Smooth muscle cell (in vitro differentiated cells): ENCODE results near the gene C15orf61. TPM values are rescaled to one million over a fixed set of nuclear protein-coding genes. Genes with fewer than 3 reads are reported as not detected.

Experiments used
- DNase-seq: peaks from one replicate; lab custom pipeline; 2025; ENCODE audit not compliant: unreplicated experiment; lab: John Stamatoyannopoulos, UW
- H2AFZ ChIP-seq: fragments of 200-600 bp; sonication (generic); 2 replicates; pipeline ENCODE4 v1.6.0; 2016; ENCODE audit warnings: antibody characterized with exemption, low read depth, mild to moderate bottlenecking
- H3F3A ChIP-seq: fragments of 200-600 bp; sonication (generic); 2 replicates; pipeline ENCODE4 v1.6.0; 2017; ENCODE audit warnings: antibody characterized with exemption, low read depth
- H3K27ac ChIP-seq: fragments of 200-600 bp; sonication (generic); 2 replicates; pipeline ENCODE4 v1.5.1; 2016; ENCODE audit warnings: low read depth, mild to moderate bottlenecking
- H3K27me3 ChIP-seq: fragments of 200-600 bp; sonication (generic); 2 replicates; pipeline ENCODE4 v1.6.1; 2016; ENCODE audit warnings: low read depth, mild to moderate bottlenecking
- H3K36me3 ChIP-seq: fragments of 200-600 bp; sonication (generic); 2 replicates; pipeline ENCODE4 v1.5.1; 2016; ENCODE audit warnings: low read depth
- H3K4me1 ChIP-seq: fragments of 200-600 bp; sonication (generic); 2 replicates; pipeline ENCODE4 v1.5.1; 2016; ENCODE audit warnings: low read depth
- H3K4me2 ChIP-seq: fragments of 200-600 bp; sonication (generic); 2 replicates; pipeline ENCODE4 v1.6.0; 2016; ENCODE audit warnings: mild to moderate bottlenecking
- H3K4me3 ChIP-seq: fragments of 200-600 bp; sonication (generic); 2 replicates; pipeline ENCODE4 v1.5.1; 2016; ENCODE audit warnings: mild to moderate bottlenecking
- H3K79me2 ChIP-seq: fragments of 200-600 bp; sonication (generic); 2 replicates; pipeline ENCODE4 v1.6.0; 2016; ENCODE audit warnings: low read depth, mild to moderate bottlenecking
- H3K9ac ChIP-seq: fragments of 200-600 bp; sonication (generic); 2 replicates; pipeline ENCODE4 v1.6.0; 2016; ENCODE audit warnings: low read depth
- H3K9me3 ChIP-seq: fragments of 200-600 bp; sonication (generic); replicated peaks from 2 replicates; pipeline ENCODE4 v1.5.1; 2016; ENCODE audit warnings: low read depth
- H4K20me1 ChIP-seq: fragments of 200-600 bp; sonication (generic); 2 replicates; pipeline ENCODE4 v1.6.0; 2016; ENCODE audit warnings: low read depth
- WGBS: methylation state at CpG from one replicate; pipeline ENCODE4 v1.1.7; 2016; ENCODE audit warnings: low lambda C conversion rate; 5-methylcytosine and 5-hydroxymethylcytosine counted together
- polyA plus RNA-seq: library from polyadenylated mRNA; unstranded; fragments of >200 nt; fragmentation: Nextera tagmentation; extraction: Ambion mirVana; gene quantifications from 2 replicates; pipeline ENCODE4 v1.2.1, GENCODE V29; 2016
- total RNA-seq: library from RNA; depleted of rRNA; stranded (reverse); fragments of >200 nt; gene quantifications from 2 replicates; pipeline ENCODE4 v1.2.3, GENCODE V29; 2014
- TF ChIP-seq, protein P1 (sequence below): fragments of 200-600 bp; sonication (generic); IDR thresholded peaks from 2 replicates; pipeline ENCODE4 v1.5.1; 2017; ENCODE audit warnings: borderline replicate concordance, mild to moderate bottlenecking, antibody characterized with exemption; ENCODE audit not compliant: insufficient read depth, poor library complexity, severe bottlenecking

The C15orf61 gene
- total and polyA plus RNA-seq, 2 experiments from 2014 or later = 5.6 to 8.0 TPM

GRCh38 chr15:67504796-67505195 is 16.1 kb upstream of the C15orf61 start:
- Histone ChIP-seq H3K79me2 (no peaks in the 10 kb centered on the region), H3K4me2 (no peak overlapping the region), H3K36me3 (no peaks in the 10 kb centered on the region), H3K4me1 (peaks cover 15% of the 10 kb centered on the region), H4K20me1 (no peaks in the 10 kb centered on the region), H3K27me3 (no peaks in the 10 kb centered on the region), H2AFZ (no peak overlapping the region), H3K9me3 (no peaks in the 10 kb centered on the region), H3K4me3 (no peak overlapping the region), H3F3A (no peaks in the 10 kb centered on the region), H3K9ac (no peak overlapping the region), H3K27ac (no peak overlapping the region)
- WGBS = 92% methylated on average over 5 of the region's 5 CpGs
- TF ChIP-seq, protein P1, sequence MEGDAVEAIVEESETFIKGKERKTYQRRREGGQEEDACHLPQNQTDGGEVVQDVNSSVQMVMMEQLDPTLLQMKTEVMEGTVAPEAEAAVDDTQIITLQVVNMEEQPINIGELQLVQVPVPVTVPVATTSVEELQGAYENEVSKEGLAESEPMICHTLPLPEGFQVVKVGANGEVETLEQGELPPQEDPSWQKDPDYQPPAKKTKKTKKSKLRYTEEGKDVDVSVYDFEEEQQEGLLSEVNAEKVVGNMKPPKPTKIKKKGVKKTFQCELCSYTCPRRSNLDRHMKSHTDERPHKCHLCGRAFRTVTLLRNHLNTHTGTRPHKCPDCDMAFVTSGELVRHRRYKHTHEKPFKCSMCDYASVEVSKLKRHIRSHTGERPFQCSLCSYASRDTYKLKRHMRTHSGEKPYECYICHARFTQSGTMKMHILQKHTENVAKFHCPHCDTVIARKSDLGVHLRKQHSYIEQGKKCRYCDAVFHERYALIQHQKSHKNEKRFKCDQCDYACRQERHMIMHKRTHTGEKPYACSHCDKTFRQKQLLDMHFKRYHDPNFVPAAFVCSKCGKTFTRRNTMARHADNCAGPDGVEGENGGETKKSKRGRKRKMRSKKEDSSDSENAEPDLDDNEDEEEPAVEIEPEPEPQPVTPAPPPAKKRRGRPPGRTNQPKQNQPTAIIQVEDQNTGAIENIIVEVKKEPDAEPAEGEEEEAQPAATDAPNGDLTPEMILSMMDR = no peak
- DNase-seq = no peak

- no peak overlapping the region for H3K4me2 ChIP-seq
- H3K4me1 ChIP-seq = peaks cover 15% of the 10 kb centered on the region
- no peaks in the 10 kb centered on the region for H3K9me3 ChIP-seq
- H3K4me3 ChIP-seq = no peak overlapping the region
- H3K27me3 ChIP-seq = no peaks in the 10 kb centered on the region
- TF ChIP-seq, protein P1 = no peak
- no peaks in the 10 kb centered on the region for H3K36me3 ChIP-seq
- H2AFZ ChIP-seq = no peak overlapping the region
- no peak overlapping the region for H3K27ac ChIP-seq
- WGBS = 81% methylated on average over 5 of the region's 5 CpGs
- H3K79me2 ChIP-seq = no peaks in the 10 kb centered on the region
- H4K20me1 ChIP-seq = no peaks in the 10 kb centered on the region
- H3K9ac ChIP-seq = no peak overlapping the region
- no peak for DNase-seq
- H3F3A ChIP-seq = no peaks in the 10 kb centered on the region
Measured at GRCh38 chr15:67505675-67506572, 15.0 kb upstream of the C15orf61 start.

DNA sequence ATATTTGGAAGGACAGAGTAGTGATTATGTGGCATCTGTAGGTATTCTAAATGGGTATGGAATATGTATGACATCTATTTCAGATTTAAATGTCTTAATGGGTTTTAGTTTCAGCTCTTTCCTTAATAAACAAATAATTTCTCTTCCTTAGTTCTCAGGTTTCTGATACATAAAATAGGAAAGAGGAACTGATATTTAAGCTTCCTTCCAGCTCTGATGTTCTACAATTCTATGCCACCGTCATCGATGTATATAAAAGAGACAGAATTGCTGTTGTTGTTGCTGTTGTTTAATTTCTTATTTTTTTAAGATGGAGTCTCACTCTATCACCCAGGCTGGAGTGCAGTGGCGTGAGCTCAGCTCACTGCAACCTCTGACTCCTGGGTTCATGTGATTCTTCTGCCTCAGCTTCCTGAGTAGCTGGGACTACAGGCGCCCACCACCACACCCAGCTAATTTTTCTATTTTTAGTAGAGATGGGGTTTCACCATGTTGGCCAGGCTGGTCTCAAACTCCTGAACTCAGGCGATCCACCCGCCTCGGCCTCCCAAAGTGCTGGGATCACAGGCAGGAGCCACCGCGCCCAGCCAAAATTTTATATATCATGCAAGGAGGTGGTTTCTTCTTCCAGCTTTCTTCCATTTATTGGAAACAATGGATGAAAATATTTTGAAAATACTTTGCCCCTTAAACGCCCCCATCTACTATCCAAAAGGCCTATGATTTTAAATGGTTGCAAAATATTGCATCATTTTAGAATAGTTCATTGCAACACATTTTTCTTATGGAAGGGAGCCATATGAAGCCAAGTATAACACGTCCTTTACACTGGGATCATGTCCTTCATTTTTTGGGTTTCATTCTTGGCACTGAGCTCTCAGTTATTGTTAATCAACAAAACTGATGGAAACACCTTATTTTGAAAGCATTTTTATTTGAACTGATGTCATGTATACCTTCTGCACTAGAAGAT is 13.9 kb upstream of the C15orf61 start:
- TF ChIP-seq, protein P1 = no peak
- Histone ChIP-seq H3K9ac (no peak overlapping the region), H3K4me1 (peaks cover 6% of the 10 kb centered on the region), H3F3A (no peaks in the 10 kb centered on the region), H3K27ac (no peak overlapping the region), H3K4me3 (no peak overlapping the region), H2AFZ (no peak overlapping the region), H3K36me3 (no peaks in the 10 kb centered on the region), H3K79me2 (no peaks in the 10 kb centered on the region), H4K20me1 (no peaks in the 10 kb centered on the region), H3K9me3 (no peaks in the 10 kb centered on the region), H3K27me3 (no peaks in the 10 kb centered on the region), H3K4me2 (no peak overlapping the region)
- 92% methylated on average over 11 of the region's 11 CpGs for WGBS
- no peak for DNase-seq
